NK-92 treated with Interleukin-12 subunit alpha and Interleukin-12 subunit beta, amount 100 ng/mL, for 24 hours (cell line): ENCODE measurements around the gene BROX.

Source experiments
- DNase-seq: peaks from one replicate; lab custom pipeline; 2025; lab: John Stamatoyannopoulos, UW

The BROX gene

GRCh38 chr1:222777977-222778376 is 65.6 kb downstream of the BROX start:
- no peak for DNase-seq

- DNase-seq, result no peak
Observed at GRCh38 chr1:222781251-222781650, 68.9 kb downstream of the BROX start.

GRCh38 chr1:222783051-222783450 is 70.7 kb downstream of the BROX start:
- DNase-seq, result no peak

- no peak for DNase-seq
Observed at GRCh38 chr1:222784371-222784770, 72.0 kb downstream of the BROX start.
